Esophagus squamous epithelium (tissue), 5 donors: ENCODE results near the gene NEU4. TPM values are rescaled to one million over a fixed set of nuclear protein-coding genes. Genes with fewer than 3 reads are reported as not detected.

Experiments used
- DNase-seq: peaks from one replicate; lab custom pipeline; 2025; lab: John Stamatoyannopoulos, UW
- H3K27ac ChIP-seq, 4 donors: fragments of 200-600 bp; sonication (generic); one replicate each; pipeline ENCODE4 v1.5.1; 2016 to 2019; ENCODE audit warnings: mild to moderate bottlenecking in 1 of 4
- H3K27me3 ChIP-seq, 4 donors: fragments of 200-600 bp; sonication (generic); 1 replicate in 3 of 4; 2 replicates in 1 of 4; pipeline versions ENCODE4 v1.5.1 to v1.6.0; 2017 to 2021; ENCODE audit warnings: antibody characterized with exemption in 1 of 4
- H3K36me3 ChIP-seq, 3 donors: fragments of 200-600 bp; sonication (generic); one replicate each; pipeline ENCODE4 v1.5.1; 2016 to 2019
- H3K4me1 ChIP-seq, 3 donors: fragments of 200-600 bp; sonication (generic); one replicate each; pipeline ENCODE4 v1.5.1; 2017 to 2019
- H3K4me3 ChIP-seq, 4 donors: fragments of 200-600 bp; sonication (generic); 1 replicate in 3 of 4; 2 replicates in 1 of 4; pipeline ENCODE4 v1.5.1; 2016 to 2019; ENCODE audit warnings: mild to moderate bottlenecking in 2 of 4, moderate library complexity in 1 of 4
- H3K9me3 ChIP-seq, 3 donors: fragments of 200-600 bp; sonication (generic); one replicate each; pipeline ENCODE4 v1.5.1; 2016 to 2019
- CTCF ChIP-seq, 6 experiments: fragments of 450-650 bp in 4 of 6; fragments of 200-600 bp in 2 of 6; sonication (generic) in 2 of 6; IDR thresholded peaks; one replicate each; pipeline ENCODE4 v1.5.1; 2016 to 2019; ENCODE audit warnings: antibody characterized with exemption in 6 of 6, mild to moderate bottlenecking in 4 of 6, moderate library complexity in 4 of 6
- POLR2A ChIP-seq, 4 donors: fragments of 450-650 bp; IDR thresholded peaks; one replicate each; pipeline ENCODE4 v1.6.1; 2017; ENCODE audit warnings: antibody characterized with exemption in 4 of 4, mild to moderate bottlenecking in 4 of 4, moderate library complexity in 3 of 4
- WGBS, 2 donors: methylation state at CpG; one replicate each; pipeline ENCODE4 v1.1.5; 2018; 5-methylcytosine and 5-hydroxymethylcytosine counted together
- intact Hi-C: fragments of 100-400 bp; cut with DNase I; formaldehyde crosslinking; loops from one replicate; pipeline ENCODE4 v1.15.0; 2022
- total RNA-seq, 4 donors: library from RNA; depleted of rRNA; stranded (reverse); fragments of >200 nt; gene quantifications; one replicate each; pipeline ENCODE4 v1.1.0, GENCODE V29; 2016
- donor health status: DM: yes; HTN: yes; CAD: no.

The NEU4 gene
- total RNA-seq, 4 donors from 2014 or later = not detected

- H3K36me3 ChIP-seq = no peaks in the 10 kb centered on the region
- DNase-seq = no peak
- WGBS, 2 donors = 28% methylated on average over 7 of the region's 29 CpGs; no CpG with 5 or more reads in 1 of the 2 donors
- H3K4me1 ChIP-seq = peaks cover 8 to 44% (median 21%) of the 10 kb centered on the region in 3 donors
- no peaks in the 10 kb centered on the region for H3K9me3 ChIP-seq
- peak overlapping the region in 1 of 4 donors; percentile 52 for H3K27ac ChIP-seq
- peak overlapping the region in 1 of 4 donors; percentile 24 for H3K4me3 ChIP-seq
- TF ChIP-seq POLR2A (IDR thresholded peaks at IDR 0.05) (no peak), CTCF (IDR thresholded peaks at IDR 0.05) (no peak)
- H3K27me3 ChIP-seq = peaks cover 0 to 94% (median 4%) of the 10 kb centered on the region in 4 donors
- intact Hi-C loops = no loop called here
Measured at GRCh38 chr2:241863536-241863954, 54.6 kb downstream of the NEU4 start.

GRCh38 chr2:241864168-241864849 is 55.3 kb downstream of the NEU4 start:
- Histone ChIP-seq H3K9me3 (no peaks in the 10 kb centered on the region), H3K36me3 (no peaks in the 10 kb centered on the region), H3K4me3 (no peak overlapping the region), H3K27me3 (peaks cover 0 to 93% (median 4%) of the 10 kb centered on the region in 4 donors), H3K4me1 (peaks cover 2 to 44% (median 18%) of the 10 kb centered on the region in 3 donors), H3K27ac (peak overlapping the region in 1 of 4 donors; percentile 52)
- no peak for DNase-seq
- intact Hi-C loops = no loop called here
- WGBS, 2 donors = 82 to 94% methylated on average over 2 of the region's 2 CpGs
- TF ChIP-seq POLR2A (IDR thresholded peaks at IDR 0.05) (no peak), CTCF (IDR thresholded peaks at IDR 0.05) (no peak)

DNA sequence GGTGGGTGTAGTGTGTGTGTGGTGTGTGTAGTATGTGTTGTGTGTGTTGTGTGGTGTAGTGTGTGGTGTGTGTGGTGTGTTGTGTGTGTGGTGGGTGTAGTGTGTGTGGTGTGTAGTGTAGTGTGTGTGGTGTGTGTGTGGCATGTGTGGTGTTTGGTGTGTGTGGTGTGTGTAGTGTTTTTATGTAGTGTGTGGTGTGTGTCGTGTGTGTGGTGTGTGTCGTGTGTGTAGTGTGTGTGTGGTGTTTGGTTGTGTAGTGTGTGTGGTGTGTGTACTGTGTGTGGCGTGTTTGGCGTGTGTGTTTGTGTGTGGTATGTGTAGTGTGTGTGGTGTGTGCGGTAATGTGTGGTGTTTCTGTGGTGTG is 55.8 kb downstream of the NEU4 start:
- peaks cover 0 to 40% (median 13%) of the 10 kb centered on the region in 3 donors for H3K4me1 ChIP-seq
- no peaks in the 10 kb centered on the region for H3K9me3 ChIP-seq
- no peak overlapping the region for H3K27ac ChIP-seq
- no peak overlapping the region for H3K4me3 ChIP-seq
- H3K27me3 ChIP-seq = peaks cover 0 to 93% (median 4%) of the 10 kb centered on the region in 4 donors
- TF ChIP-seq CTCF (IDR thresholded peaks at IDR 0.05) (no peak), POLR2A (IDR thresholded peaks at IDR 0.05) (no peak)
- DNase-seq = no peak
- H3K36me3 ChIP-seq = no peaks in the 10 kb centered on the region
- intact Hi-C loops = no loop called here
- 89 to 96% methylated on average over 5 of the region's 5 CpGs for WGBS, 2 donors

- Histone ChIP-seq H3K27ac (no peak overlapping the region), H3K36me3 (no peaks in the 10 kb centered on the region), H3K4me1 (peaks cover 0 to 38% (median 6%) of the 10 kb centered on the region in 3 donors), H3K4me3 (no peak overlapping the region), H3K27me3 (peaks cover 0 to 93% (median 4%) of the 10 kb centered on the region in 4 donors), H3K9me3 (no peaks in the 10 kb centered on the region)
- no peak for DNase-seq
- TF ChIP-seq POLR2A (IDR thresholded peaks at IDR 0.05) = no peak
- TF ChIP-seq CTCF (IDR thresholded peaks at IDR 0.05) = no peak
- intact Hi-C loops = no loop called here
- 88 to 98% methylated on average over 3 of the region's 3 CpGs for WGBS, 2 donors
Measured at GRCh38 chr2:241865416-241865956, 56.5 kb downstream of the NEU4 start.
